Smooth muscle cell (in vitro differentiated cells): ENCODE results near the gene XIRP1. TPM values are rescaled to one million over a fixed set of nuclear protein-coding genes. Genes with fewer than 3 reads are reported as not detected.

Experiments used
- DNase-seq: peaks from one replicate; lab custom pipeline; 2025; ENCODE audit not compliant: unreplicated experiment; lab: John Stamatoyannopoulos, UW
- H2AFZ ChIP-seq: fragments of 200-600 bp; sonication (generic); 2 replicates; pipeline ENCODE4 v1.6.0; 2016; ENCODE audit warnings: antibody characterized with exemption, low read depth, mild to moderate bottlenecking
- H3F3A ChIP-seq: fragments of 200-600 bp; sonication (generic); 2 replicates; pipeline ENCODE4 v1.6.0; 2017; ENCODE audit warnings: antibody characterized with exemption, low read depth
- H3K27ac ChIP-seq: fragments of 200-600 bp; sonication (generic); 2 replicates; pipeline ENCODE4 v1.5.1; 2016; ENCODE audit warnings: low read depth, mild to moderate bottlenecking
- H3K27me3 ChIP-seq: fragments of 200-600 bp; sonication (generic); 2 replicates; pipeline ENCODE4 v1.6.1; 2016; ENCODE audit warnings: low read depth, mild to moderate bottlenecking
- H3K36me3 ChIP-seq: fragments of 200-600 bp; sonication (generic); 2 replicates; pipeline ENCODE4 v1.5.1; 2016; ENCODE audit warnings: low read depth
- H3K4me1 ChIP-seq: fragments of 200-600 bp; sonication (generic); 2 replicates; pipeline ENCODE4 v1.5.1; 2016; ENCODE audit warnings: low read depth
- H3K4me2 ChIP-seq: fragments of 200-600 bp; sonication (generic); 2 replicates; pipeline ENCODE4 v1.6.0; 2016; ENCODE audit warnings: mild to moderate bottlenecking
- H3K4me3 ChIP-seq: fragments of 200-600 bp; sonication (generic); 2 replicates; pipeline ENCODE4 v1.5.1; 2016; ENCODE audit warnings: mild to moderate bottlenecking
- H3K79me2 ChIP-seq: fragments of 200-600 bp; sonication (generic); 2 replicates; pipeline ENCODE4 v1.6.0; 2016; ENCODE audit warnings: low read depth, mild to moderate bottlenecking
- H3K9ac ChIP-seq: fragments of 200-600 bp; sonication (generic); 2 replicates; pipeline ENCODE4 v1.6.0; 2016; ENCODE audit warnings: low read depth
- H3K9me3 ChIP-seq: fragments of 200-600 bp; sonication (generic); replicated peaks from 2 replicates; pipeline ENCODE4 v1.5.1; 2016; ENCODE audit warnings: low read depth
- H4K20me1 ChIP-seq: fragments of 200-600 bp; sonication (generic); 2 replicates; pipeline ENCODE4 v1.6.0; 2016; ENCODE audit warnings: low read depth
- WGBS: methylation state at CpG from one replicate; pipeline ENCODE4 v1.1.7; 2016; ENCODE audit warnings: low lambda C conversion rate; 5-methylcytosine and 5-hydroxymethylcytosine counted together
- polyA plus RNA-seq: library from polyadenylated mRNA; unstranded; fragments of >200 nt; fragmentation: Nextera tagmentation; extraction: Ambion mirVana; gene quantifications from 2 replicates; pipeline ENCODE4 v1.2.1, GENCODE V29; 2016
- total RNA-seq: library from RNA; depleted of rRNA; stranded (reverse); fragments of >200 nt; gene quantifications from 2 replicates; pipeline ENCODE4 v1.2.3, GENCODE V29; 2014
- TF ChIP-seq, protein P1 (sequence below): fragments of 200-600 bp; sonication (generic); IDR thresholded peaks from 2 replicates; pipeline ENCODE4 v1.5.1; 2017; ENCODE audit warnings: borderline replicate concordance, mild to moderate bottlenecking, antibody characterized with exemption; ENCODE audit not compliant: insufficient read depth, poor library complexity, severe bottlenecking

XIRP1 gene
- total and polyA plus RNA-seq, 2 experiments from 2014 or later = 0.13 to 0.75 TPM

DNA sequence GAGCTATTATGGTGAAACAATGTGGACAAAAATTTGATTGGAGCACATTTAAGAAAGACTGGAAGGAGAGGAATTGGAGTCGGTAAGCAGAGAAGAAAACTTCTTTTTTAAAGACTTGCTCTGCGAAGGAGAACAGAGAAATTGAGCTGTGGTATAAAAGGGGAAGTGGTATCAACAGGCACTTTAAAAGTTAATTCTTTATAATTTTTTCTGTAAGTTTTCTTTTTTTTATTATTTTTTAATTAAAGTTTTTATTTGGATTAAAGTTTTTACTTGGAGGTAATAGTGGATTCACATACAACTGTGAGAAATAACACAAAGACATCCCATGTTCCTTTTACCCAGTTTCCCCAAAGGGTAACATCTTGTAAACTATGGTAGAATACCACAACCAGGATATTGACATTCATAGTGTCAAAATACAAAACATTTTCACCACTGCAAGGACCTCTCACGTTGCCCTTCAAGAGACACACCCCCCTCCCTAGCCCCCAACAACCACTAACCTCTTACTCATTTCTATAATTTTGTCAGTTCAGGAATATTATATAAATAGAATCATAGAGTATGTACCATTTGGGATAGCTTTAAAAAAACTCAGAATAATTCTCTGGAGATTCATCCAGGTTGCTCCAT, 33.8 kb upstream of the XIRP1 start:
- DNase-seq = no peak
- WGBS = 86% methylated on average over 3 of the region's 3 CpGs
- Histone ChIP-seq H3K4me1 (no peaks in the 10 kb centered on the region), H3F3A (no peaks in the 10 kb centered on the region), H3K9me3 (no peaks in the 10 kb centered on the region), H3K9ac (no peak overlapping the region), H3K36me3 (no peaks in the 10 kb centered on the region), H3K79me2 (no peaks in the 10 kb centered on the region), H3K27me3 (peaks cover 8% of the 10 kb centered on the region), H3K4me3 (no peak overlapping the region), H3K4me2 (no peak overlapping the region), H3K27ac (no peak overlapping the region), H4K20me1 (no peaks in the 10 kb centered on the region), H2AFZ (no peak overlapping the region)
- TF ChIP-seq, protein P1, sequence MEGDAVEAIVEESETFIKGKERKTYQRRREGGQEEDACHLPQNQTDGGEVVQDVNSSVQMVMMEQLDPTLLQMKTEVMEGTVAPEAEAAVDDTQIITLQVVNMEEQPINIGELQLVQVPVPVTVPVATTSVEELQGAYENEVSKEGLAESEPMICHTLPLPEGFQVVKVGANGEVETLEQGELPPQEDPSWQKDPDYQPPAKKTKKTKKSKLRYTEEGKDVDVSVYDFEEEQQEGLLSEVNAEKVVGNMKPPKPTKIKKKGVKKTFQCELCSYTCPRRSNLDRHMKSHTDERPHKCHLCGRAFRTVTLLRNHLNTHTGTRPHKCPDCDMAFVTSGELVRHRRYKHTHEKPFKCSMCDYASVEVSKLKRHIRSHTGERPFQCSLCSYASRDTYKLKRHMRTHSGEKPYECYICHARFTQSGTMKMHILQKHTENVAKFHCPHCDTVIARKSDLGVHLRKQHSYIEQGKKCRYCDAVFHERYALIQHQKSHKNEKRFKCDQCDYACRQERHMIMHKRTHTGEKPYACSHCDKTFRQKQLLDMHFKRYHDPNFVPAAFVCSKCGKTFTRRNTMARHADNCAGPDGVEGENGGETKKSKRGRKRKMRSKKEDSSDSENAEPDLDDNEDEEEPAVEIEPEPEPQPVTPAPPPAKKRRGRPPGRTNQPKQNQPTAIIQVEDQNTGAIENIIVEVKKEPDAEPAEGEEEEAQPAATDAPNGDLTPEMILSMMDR = no peak

- 72% methylated on average over 2 of the region's 2 CpGs for WGBS
- Histone ChIP-seq H3K36me3 (no peaks in the 10 kb centered on the region), H4K20me1 (no peaks in the 10 kb centered on the region)
Measured at GRCh38 chr3:39224288-39224687, 31.9 kb upstream of the XIRP1 start.

GRCh38 chr3:39222939-39223338, 30.5 kb upstream of the XIRP1 start:
- Histone ChIP-seq H3K9ac (no peak overlapping the region), H2AFZ (no peak overlapping the region), H3K79me2 (no peaks in the 10 kb centered on the region), H4K20me1 (no peaks in the 10 kb centered on the region), H3K4me1 (no peaks in the 10 kb centered on the region), H3K4me2 (no peak overlapping the region), H3K4me3 (no peak overlapping the region), H3K9me3 (no peaks in the 10 kb centered on the region), H3K36me3 (no peaks in the 10 kb centered on the region), H3K27ac (no peak overlapping the region), H3K27me3 (peaks cover 8% of the 10 kb centered on the region), H3F3A (no peaks in the 10 kb centered on the region)
- TF ChIP-seq, protein P1 = no peak
- whole genome bisulfite sequencing = 93% methylated on average over 2 of the region's 2 CpGs
- DNase-seq = no peak

More at GRCh38 chr3:39224288-39224687, 31.9 kb upstream of the XIRP1 start:
- Histone ChIP-seq H3K27me3 (peaks cover 8% of the 10 kb centered on the region), H3K4me2 (no peak overlapping the region), H3K4me1 (no peaks in the 10 kb centered on the region), H3F3A (no peaks in the 10 kb centered on the region), H3K79me2 (no peaks in the 10 kb centered on the region), H2AFZ (no peak overlapping the region), H3K4me3 (no peak overlapping the region), H3K9me3 (no peaks in the 10 kb centered on the region), H3K9ac (no peak overlapping the region), H3K27ac (no peak overlapping the region)
- TF ChIP-seq, protein P1 = no peak
- DNase-seq = no peak

- no peak for DNase-seq
- Histone ChIP-seq H3K4me3 (no peak overlapping the region), H3K4me2 (no peak overlapping the region), H4K20me1 (no peaks in the 10 kb centered on the region), H3K9me3 (no peaks in the 10 kb centered on the region), H3K4me1 (no peaks in the 10 kb centered on the region), H3F3A (no peaks in the 10 kb centered on the region), H3K27me3 (peaks cover 8% of the 10 kb centered on the region), H3K79me2 (no peaks in the 10 kb centered on the region), H3K9ac (no peak overlapping the region), H3K27ac (no peak overlapping the region), H2AFZ (no peak overlapping the region), H3K36me3 (no peaks in the 10 kb centered on the region)
- TF ChIP-seq, protein P1 = no peak
- WGBS = 41% methylated on average over 1 of the region's 1 CpG
Measured at GRCh38 chr3:39222462-39222861, 30.1 kb upstream of the XIRP1 start.
